K562 treated with DMSO at 1 percent for 24 hours (cell line): ENCODE data around the gene CARMIL3. TPM values are rescaled to one million over a fixed set of nuclear protein-coding genes. Genes with fewer than 3 reads are reported as not detected.

Source experiments
- total RNA-seq: library from RNA; unstranded; fragments of 300-600 nt; gene quantifications from 2 replicates; pipeline ENCODE4 v1.2.3, GENCODE V29; 2022; ENCODE audit warnings: low read depth; ENCODE audit not compliant: insufficient read depth

CARMIL3 gene, protein sequence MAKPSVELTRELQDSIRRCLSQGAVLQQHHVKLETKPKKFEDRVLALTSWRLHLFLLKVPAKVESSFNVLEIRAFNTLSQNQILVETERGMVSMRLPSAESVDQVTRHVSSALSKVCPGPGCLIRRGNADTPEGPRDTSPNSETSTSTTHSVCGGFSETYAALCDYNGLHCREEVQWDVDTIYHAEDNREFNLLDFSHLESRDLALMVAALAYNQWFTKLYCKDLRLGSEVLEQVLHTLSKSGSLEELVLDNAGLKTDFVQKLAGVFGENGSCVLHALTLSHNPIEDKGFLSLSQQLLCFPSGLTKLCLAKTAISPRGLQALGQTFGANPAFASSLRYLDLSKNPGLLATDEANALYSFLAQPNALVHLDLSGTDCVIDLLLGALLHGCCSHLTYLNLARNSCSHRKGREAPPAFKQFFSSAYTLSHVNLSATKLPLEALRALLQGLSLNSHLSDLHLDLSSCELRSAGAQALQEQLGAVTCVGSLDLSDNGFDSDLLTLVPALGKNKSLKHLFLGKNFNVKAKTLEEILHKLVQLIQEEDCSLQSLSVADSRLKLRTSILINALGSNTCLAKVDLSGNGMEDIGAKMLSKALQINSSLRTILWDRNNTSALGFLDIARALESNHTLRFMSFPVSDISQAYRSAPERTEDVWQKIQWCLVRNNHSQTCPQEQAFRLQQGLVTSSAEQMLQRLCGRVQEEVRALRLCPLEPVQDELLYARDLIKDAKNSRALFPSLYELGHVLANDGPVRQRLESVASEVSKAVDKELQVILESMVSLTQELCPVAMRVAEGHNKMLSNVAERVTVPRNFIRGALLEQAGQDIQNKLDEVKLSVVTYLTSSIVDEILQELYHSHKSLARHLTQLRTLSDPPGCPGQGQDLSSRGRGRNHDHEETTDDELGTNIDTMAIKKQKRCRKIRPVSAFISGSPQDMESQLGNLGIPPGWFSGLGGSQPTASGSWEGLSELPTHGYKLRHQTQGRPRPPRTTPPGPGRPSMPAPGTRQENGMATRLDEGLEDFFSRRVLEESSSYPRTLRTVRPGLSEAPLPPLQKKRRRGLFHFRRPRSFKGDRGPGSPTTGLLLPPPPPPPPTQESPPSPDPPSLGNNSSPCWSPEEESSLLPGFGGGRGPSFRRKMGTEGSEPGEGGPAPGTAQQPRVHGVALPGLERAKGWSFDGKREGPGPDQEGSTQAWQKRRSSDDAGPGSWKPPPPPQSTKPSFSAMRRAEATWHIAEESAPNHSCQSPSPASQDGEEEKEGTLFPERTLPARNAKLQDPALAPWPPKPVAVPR (N-terminal part only)
- 0.16 TPM in 1 of 2 replicates, not detected in the other for total RNA-seq

DNA sequence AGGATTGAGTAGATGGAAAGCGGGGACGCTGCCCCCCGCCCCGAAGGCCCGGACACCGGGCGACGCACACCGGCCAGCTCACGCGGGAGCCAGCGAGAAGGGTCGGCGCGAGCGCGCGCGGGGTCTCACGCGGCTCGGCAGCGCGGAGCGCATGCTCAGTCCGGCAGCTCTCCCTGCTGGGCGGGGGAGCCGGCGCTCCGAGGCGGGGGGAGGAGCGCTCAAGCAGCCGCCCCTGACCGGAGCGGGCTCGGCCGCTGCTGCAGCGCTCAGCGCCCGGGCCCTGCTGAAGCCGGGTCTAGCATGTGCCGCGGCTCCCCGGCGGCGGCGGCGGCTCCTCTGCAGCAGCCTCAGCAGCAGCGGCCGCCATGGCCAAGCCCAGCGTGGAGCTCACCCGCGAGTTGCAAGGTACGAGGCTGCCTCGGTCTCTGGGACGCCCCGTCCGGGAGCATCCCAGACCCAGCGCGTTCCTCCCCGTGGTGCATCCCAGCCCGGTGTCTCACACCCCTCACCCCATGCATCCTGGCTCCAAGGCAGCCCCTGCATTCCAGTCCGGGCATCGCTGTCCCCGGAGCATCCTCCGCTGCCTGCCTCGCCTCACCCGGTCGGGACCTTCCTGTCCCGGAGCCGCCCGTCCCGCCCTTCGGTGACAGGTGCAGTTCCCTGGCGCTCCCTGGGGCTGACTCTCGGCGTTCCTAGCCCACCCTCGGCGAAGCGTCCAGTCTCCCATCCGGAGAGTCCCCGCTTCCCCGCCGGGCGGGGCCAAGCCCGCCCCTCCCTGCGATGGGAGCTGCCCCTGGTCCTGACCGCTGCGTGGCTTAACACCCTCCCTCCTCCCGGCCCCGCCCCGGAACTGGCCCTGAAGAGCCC is at the start of gene CARMIL3:
Gene CARMIL3, plus strand, starts transcription at position 221 of the 867 bp plus-strand sequence. Its CDS starts 145 bp downstream, at position 366.

DNA sequence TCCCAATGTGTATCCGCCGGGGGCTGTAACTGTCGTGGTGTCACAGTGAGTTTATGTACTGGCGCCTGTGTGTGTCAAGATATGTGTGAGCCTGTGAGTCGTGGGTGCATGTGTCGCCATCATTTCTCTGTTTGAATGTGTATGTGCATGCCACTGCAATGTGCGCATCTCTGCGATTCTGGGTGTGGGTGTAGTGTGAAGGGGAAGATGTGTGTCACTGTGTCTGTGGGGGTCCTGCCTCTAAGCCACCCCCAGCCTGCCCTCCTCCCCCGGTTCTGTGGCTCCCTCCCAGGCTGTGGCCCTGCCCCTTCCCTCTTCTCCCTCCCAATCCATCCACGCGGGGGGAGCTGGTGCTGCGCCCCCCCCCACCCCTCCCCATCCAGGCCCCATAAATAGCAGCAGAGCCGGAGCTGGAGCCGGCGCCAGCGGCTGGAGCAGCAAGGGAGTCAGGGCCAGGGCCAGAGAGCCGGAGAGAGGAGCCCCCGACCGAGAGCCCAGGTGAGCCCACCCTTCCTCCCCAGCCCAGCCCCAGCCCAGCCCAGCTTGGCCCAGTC is 19.4 kb downstream of the CARMIL3 start, which contains the start of gene CPNE6:
Gene CPNE6, plus strand, starts transcription at position 419 of the 554 bp plus-strand sequence. CDS start 1,375 bp downstream, outside the sequence.

DNA sequence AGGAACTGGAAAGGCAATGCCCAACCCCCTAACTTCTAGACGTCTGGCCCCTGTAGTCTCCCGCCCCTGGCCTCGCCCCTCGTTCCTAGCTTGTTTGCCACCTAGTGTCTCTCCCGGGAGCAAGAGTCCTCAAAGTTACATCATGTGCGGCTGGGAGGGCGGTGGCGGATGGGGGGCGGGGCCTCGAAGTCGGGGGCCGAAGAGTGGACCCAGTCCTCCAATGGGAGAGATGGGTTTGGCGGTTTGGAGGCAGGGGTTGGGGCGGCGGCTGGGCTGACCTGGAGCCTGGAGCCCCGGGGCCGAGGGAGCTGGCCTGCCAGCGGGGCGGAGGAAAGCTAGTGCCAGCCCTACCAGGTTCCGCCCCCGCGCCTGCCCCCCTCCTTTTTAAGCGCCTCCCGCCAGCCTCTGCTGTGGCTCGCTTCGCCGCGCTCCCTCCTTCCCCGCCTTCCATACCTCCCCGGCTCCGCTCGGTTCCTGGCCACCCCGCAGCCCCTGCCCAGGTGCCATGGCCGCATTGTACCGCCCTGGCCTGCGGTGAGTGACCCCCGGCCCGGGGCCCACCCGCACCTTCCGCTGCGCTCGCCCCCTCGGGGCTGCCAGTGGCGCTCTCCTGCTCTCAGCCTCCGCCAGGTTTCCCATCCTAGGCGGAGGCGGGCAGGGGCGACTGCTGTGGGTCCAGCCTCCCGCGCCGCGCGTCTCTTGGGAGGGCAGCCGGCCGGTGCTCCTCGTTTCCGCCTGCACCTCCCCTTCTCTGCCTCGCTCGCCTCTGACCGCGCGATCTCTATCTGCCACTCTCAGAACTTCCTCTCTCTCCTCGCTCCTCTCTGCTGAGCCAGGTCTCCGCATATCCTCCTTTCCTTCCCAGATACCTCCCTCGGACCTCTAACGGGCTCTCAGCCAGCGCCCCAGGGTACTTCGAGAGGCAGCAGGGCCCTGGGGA is 42.4 kb downstream of the CARMIL3 start, which contains the start of gene PCK2:
Gene PCK2, plus strand, starts transcription at position 411 of the 940 bp plus-strand sequence. Its CDS starts 95 bp downstream, at position 506.

DNA sequence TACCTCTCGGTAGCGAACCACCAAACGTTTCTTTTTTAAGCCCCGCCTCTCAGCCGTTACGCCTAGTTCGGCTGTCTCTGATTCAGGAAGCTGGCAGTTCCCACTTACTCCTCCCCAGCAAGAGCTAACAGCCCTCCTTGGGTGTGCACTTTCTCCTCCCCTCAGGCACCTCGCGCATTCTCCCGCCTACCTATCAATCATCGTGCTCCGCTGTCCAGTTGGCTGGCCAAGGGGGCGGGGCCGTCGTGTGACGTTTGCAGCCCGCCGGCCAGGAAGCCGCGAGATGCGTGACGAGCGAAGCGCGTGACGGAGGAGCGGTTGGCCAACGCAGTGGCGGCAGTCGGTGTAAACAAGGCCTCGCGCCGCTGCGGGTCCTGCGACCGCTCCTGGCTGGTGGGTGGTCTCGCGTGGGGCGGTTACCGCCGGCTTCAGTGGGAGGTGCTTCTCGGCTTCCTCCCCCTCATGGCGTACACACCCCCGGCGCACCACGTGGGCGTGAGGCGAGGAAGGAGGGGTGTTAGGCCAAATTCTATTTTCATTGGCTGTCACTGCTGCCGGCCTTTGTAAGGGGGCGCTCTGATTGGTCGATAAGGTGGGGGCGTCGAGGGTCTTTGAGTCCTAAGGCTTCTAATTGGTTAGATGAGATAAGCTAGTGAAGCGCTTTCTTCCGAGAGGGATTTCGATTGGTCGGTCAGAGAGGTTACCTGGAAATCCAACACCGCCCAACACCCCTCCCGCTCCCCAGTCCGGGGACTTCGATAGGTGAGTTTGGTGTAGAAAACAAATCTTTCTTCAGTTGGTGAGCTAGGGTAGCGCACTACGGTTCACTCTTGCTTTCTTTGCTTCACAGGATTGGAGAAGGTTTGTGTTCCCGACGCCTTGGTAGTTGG is 63.0 kb downstream of the CARMIL3 start, which contains the start of the genes DCAF11 and NRL:
Gene DCAF11, plus strand, starts transcription at position 246 of the 890 bp plus-strand sequence. CDS start 818 bp downstream, outside the sequence.
Gene NRL, minus strand, starts transcription at position 418 of the 890 bp plus-strand sequence. CDS start 32,101 bp downstream, outside the sequence.

Other genes with a start within 250 kb of the CARMIL3 start
- 35.2 and 36.2 TPM in 2 replicates for gene DHRS4, start 98.2 kb upstream of the CARMIL3 start, total RNA-seq
- 12.8 and 14.9 TPM in 2 replicates for gene DHRS4L2, start 63.1 kb upstream of the CARMIL3 start, total RNA-seq
- gene CPNE6, start 19.6 kb downstream of the CARMIL3 start, total RNA-seq = not detected in 2 replicates
- gene PCK2, start 42.3 kb downstream of the CARMIL3 start, total RNA-seq = 150 and 160 TPM in 2 replicates
- 52.3 and 59.5 TPM in 2 replicates for gene DCAF11, start 62.8 kb downstream of the CARMIL3 start, total RNA-seq
- 1.6 and 2.8 TPM in 2 replicates for gene NRL, start 62.9 kb downstream of the CARMIL3 start, total RNA-seq
- 0.50 TPM in 1 of 2 replicates, not detected in the other for gene FITM1, start 78.7 kb downstream of the CARMIL3 start, total RNA-seq
- gene PSME1, start 84.2 kb downstream of the CARMIL3 start, total RNA-seq = 169 and 181 TPM in 2 replicates
- gene EMC9, start 89.6 kb downstream of the CARMIL3 start, total RNA-seq = 55.6 TPM in 2 replicates
- 119 and 129 TPM in 2 replicates for gene PSME2, start 94.6 kb downstream of the CARMIL3 start, total RNA-seq
- gene RNF31, start 95.5 kb downstream of the CARMIL3 start, total RNA-seq = 34.5 and 41.7 TPM in 2 replicates
- gene IRF9, start 109.3 kb downstream of the CARMIL3 start, total RNA-seq = 11.9 and 14.2 TPM in 2 replicates
- gene REC8, start 120.1 kb downstream of the CARMIL3 start, total RNA-seq = 1.7 and 2.6 TPM in 2 replicates
- 16.3 and 21.4 TPM in 2 replicates for gene IPO4, start 136.8 kb downstream of the CARMIL3 start, total RNA-seq
- gene TM9SF1, start 143.4 kb downstream of the CARMIL3 start, total RNA-seq = 22.1 and 25.4 TPM in 2 replicates
- gene TSSK4, start 153.7 kb downstream of the CARMIL3 start, total RNA-seq = 0.96 TPM in 1 of 2 replicates, not detected in the other
- 63.2 and 63.8 TPM in 2 replicates for gene CHMP4A, start 161.5 kb downstream of the CARMIL3 start, total RNA-seq
- 16.9 and 17.9 TPM in 2 replicates for gene MDP1, start 164.1 kb downstream of the CARMIL3 start, total RNA-seq
- gene NEDD8, start 180.4 kb downstream of the CARMIL3 start, total RNA-seq = 144 and 171 TPM in 2 replicates
- gene GMPR2, start 180.9 kb downstream of the CARMIL3 start, total RNA-seq = 56.8 and 59.4 TPM in 2 replicates
- 21.0 and 28.8 TPM in 2 replicates for gene TINF2, start 190.6 kb downstream of the CARMIL3 start, total RNA-seq
- gene TGM1, start 211.2 kb downstream of the CARMIL3 start, total RNA-seq = 1.5 and 3.1 TPM in 2 replicates
- gene RABGGTA, start 219.6 kb downstream of the CARMIL3 start, total RNA-seq = 24.9 and 28.0 TPM in 2 replicates
- gene DHRS1, start 247.8 kb downstream of the CARMIL3 start, total RNA-seq = 41.0 and 43.3 TPM in 2 replicates
- 9.2 and 10.5 TPM in 2 replicates for gene NOP9, start 247.8 kb downstream of the CARMIL3 start, total RNA-seq